Lower lobe of right lung (tissue), 2 donors: ENCODE measurements around the gene ZNG1C. TPM values are rescaled to one million over a fixed set of nuclear protein-coding genes. Genes with fewer than 3 reads are reported as not detected.
"Not testable (repeated sequence)": the region's sequence is repeated elsewhere in the genome, so short reads cannot be mapped to it uniquely, and the experiment has no call there.

Source experiments
- ATAC-seq, 2 donors: fragments of 200-7000 bp; cut with Tn5 transposase; one replicate each; pipeline ENCODE4 v1.9.1; 2020 to 2022; ENCODE audit warnings: mild to moderate bottlenecking in 2 of 2, moderate library complexity in 2 of 2
- DNase-seq: peaks from one replicate; pipeline ENCODE4 v3.0.0-alpha.2; 2020
- H3K27ac ChIP-seq: fragments of 200-600 bp; one replicate; pipeline ENCODE4 v1.8.0; 2022
- H3K27me3 ChIP-seq: fragments of 200-600 bp; one replicate; pipeline ENCODE4 v1.8.0; 2022; ENCODE audit warnings: low read depth
- H3K36me3 ChIP-seq: fragments of 200-600 bp; one replicate; pipeline ENCODE4 v1.8.0; 2022; ENCODE audit warnings: mild to moderate bottlenecking
- H3K4me1 ChIP-seq: fragments of 200-600 bp; one replicate; pipeline ENCODE4 v1.8.0; 2022
- H3K4me3 ChIP-seq: fragments of 200-600 bp; one replicate; pipeline ENCODE4 v1.8.0; 2022; ENCODE audit warnings: mild to moderate bottlenecking
- H3K9me3 ChIP-seq: fragments of 200-600 bp; one replicate; pipeline ENCODE4 v1.8.0; 2022
- CTCF ChIP-seq: fragments of 200-600 bp; IDR thresholded peaks from one replicate; pipeline ENCODE4 v1.8.0; 2022; ENCODE audit warnings: antibody characterized with exemption, mild to moderate bottlenecking
- intact Hi-C: fragments of 100-400 bp; cut with DNase I; formaldehyde crosslinking; loops from one replicate; pipeline ENCODE4 v1.11.0; 2022
- total RNA-seq: library from RNA; stranded (reverse); fragmentation: NEBNext Ultra II Directional; extraction: Animal tissue kit (Norgen Biotek cat#: 25700); gene quantifications from one replicate; pipeline ENCODE4 v1.2.1, GENCODE V29; 2021
- donor health status: DM: no; HTN: yes; CAD: no; lungs with severe emphysema.

The ZNG1C gene
- total RNA-seq, 1 donor from 2014 or later, result 26.5 TPM

GRCh38 chr9:68324518-68324917, 82.7 kb downstream of the ZNG1C start:
- H3K36me3 ChIP-seq, H3K27ac ChIP-seq, DNase-seq, H3K9me3 ChIP-seq, H3K4me1 ChIP-seq, intact Hi-C loops, H3K27me3 ChIP-seq, H3K4me3 ChIP-seq: not testable (repeated sequence)
- peak in 1 of 2 donors; percentile 35 for ATAC-seq

GRCh38 chr9:68329106-68329505, 87.3 kb downstream of the ZNG1C start:
- DNase-seq, ATAC-seq, H3K4me1 ChIP-seq, intact Hi-C loops, H3K27ac ChIP-seq, H3K27me3 ChIP-seq, H3K36me3 ChIP-seq, H3K9me3 ChIP-seq, H3K4me3 ChIP-seq: not testable (repeated sequence)

GRCh38 chr9:68330531-68331173, 88.9 kb downstream of the ZNG1C start:
- H3K4me3 ChIP-seq, intact Hi-C loops, H3K4me1 ChIP-seq, H3K9me3 ChIP-seq, ATAC-seq, DNase-seq, H3K27ac ChIP-seq, H3K27me3 ChIP-seq, H3K36me3 ChIP-seq: not testable (repeated sequence)

GRCh38 chr9:68332122-68332521, 90.3 kb downstream of the ZNG1C start:
- H3K36me3 ChIP-seq, H3K9me3 ChIP-seq, ATAC-seq, H3K4me1 ChIP-seq, H3K27ac ChIP-seq, intact Hi-C loops, H3K27me3 ChIP-seq, DNase-seq, H3K4me3 ChIP-seq: not testable (repeated sequence)

- ATAC-seq, result peak in 1 of 2 donors; percentile 23
- intact Hi-C loops, H3K27me3 ChIP-seq, H3K4me1 ChIP-seq, H3K36me3 ChIP-seq, DNase-seq, H3K9me3 ChIP-seq, H3K4me3 ChIP-seq, H3K27ac ChIP-seq: not testable (repeated sequence)
These were observed 94.2 kb downstream of the ZNG1C start for GRCh38 chr9:68335935-68336334.

GRCh38 chr9:68336639-68337339, 95.0 kb downstream of the ZNG1C start:
- not testable (repeated sequence) for ATAC-seq

GRCh38 chr9:68338000-68338399, 96.2 kb downstream of the ZNG1C start:
- H3K9me3 ChIP-seq, intact Hi-C loops, H3K4me3 ChIP-seq, DNase-seq, H3K36me3 ChIP-seq, H3K4me1 ChIP-seq, H3K27ac ChIP-seq, ATAC-seq, H3K27me3 ChIP-seq: not testable (repeated sequence)

More at GRCh38 chr9:68336639-68337339, 95.0 kb downstream of the ZNG1C start:
- H3K36me3 ChIP-seq, H3K27me3 ChIP-seq, H3K4me1 ChIP-seq, H3K9me3 ChIP-seq, H3K4me3 ChIP-seq, H3K27ac ChIP-seq, DNase-seq, intact Hi-C loops: not testable (repeated sequence)

- H3K9me3 ChIP-seq, H3K4me1 ChIP-seq, H3K36me3 ChIP-seq, DNase-seq, intact Hi-C loops, H3K27ac ChIP-seq, H3K4me3 ChIP-seq, H3K27me3 ChIP-seq: not testable (repeated sequence)
- ATAC-seq, result peak; percentile 92 to 93
- peak; percentile 31 for TF ChIP-seq CTCF
These were observed 100.7 kb downstream of the ZNG1C start for GRCh38 chr9:68342265-68343025.

GRCh38 chr9:68343242-68343641, 101.5 kb downstream of the ZNG1C start:
- H3K4me3 ChIP-seq, H3K27ac ChIP-seq, DNase-seq, intact Hi-C loops, H3K4me1 ChIP-seq, H3K27me3 ChIP-seq, ATAC-seq, H3K9me3 ChIP-seq, H3K36me3 ChIP-seq: not testable (repeated sequence)

GRCh38 chr9:68343992-68344391, 102.2 kb downstream of the ZNG1C start:
- H3K4me3 ChIP-seq, H3K4me1 ChIP-seq, DNase-seq, H3K27me3 ChIP-seq, H3K9me3 ChIP-seq, H3K27ac ChIP-seq, ATAC-seq, intact Hi-C loops, H3K36me3 ChIP-seq: not testable (repeated sequence)
